BJ (cell line): Measurements from ENCODE around the gene AIMP1. TPM values are rescaled to one million over a fixed set of nuclear protein-coding genes. Genes with fewer than 3 reads are reported as not detected.

Experiments used
- CTCF ChIA-PET: fragments of 350-600 bp; formaldehyde crosslinking; extraction: SDS; loops from one replicate; lab custom pipeline; 2021; ENCODE audit warnings: antibody characterized with exemption, inconsistent platforms; lab: Yijun Ruan, JAX
- POLR2A ChIA-PET: fragments of 300-600 bp; sonication (Branson Sonifier 250); formaldehyde crosslinking; extraction: SDS; loops from one replicate; lab custom pipeline; 2021; ENCODE audit warnings: antibody characterized with exemption; lab: Charles Lee
- DNase-seq: peaks from one replicate; pipeline ENCODE4 v3.0.0-alpha.2; 2011; ENCODE audit warnings: low read depth
- H3K27me3 ChIP-seq: 2 replicates; pipeline ENCODE4 v1.6.0; 2011; ENCODE audit warnings: low read length; ENCODE audit not compliant: control insufficient read depth, insufficient read depth
- H3K36me3 ChIP-seq: 2 replicates; pipeline ENCODE4 v1.5.1; 2011; ENCODE audit warnings: low read length; ENCODE audit not compliant: control insufficient read depth, insufficient read depth
- H3K4me3 ChIP-seq: 2 replicates; pipeline ENCODE4 v1.5.1; 2011; ENCODE audit warnings: low read depth, mild to moderate bottlenecking, control low read depth, low read length
- polyA plus RNA-seq: library from polyadenylated mRNA; depleted of rRNA; stranded (reverse); fragments of >200 nt; gene quantifications from 2 replicates; pipeline ENCODE4 v1.2.3, GENCODE V29; 2011
- TF ChIP-seq, protein P1 (sequence below): IDR thresholded peaks from 2 replicates; pipeline ENCODE4 v1.5.1; 2011; ENCODE audit warnings: low read depth, mild to moderate bottlenecking, control low read depth, inconsistent platforms, low read length, moderate library complexity; ENCODE audit not compliant: insufficient read depth

AIMP1 gene
- polyA plus RNA-seq, 1 experiment = 10.8 TPM

DNA sequence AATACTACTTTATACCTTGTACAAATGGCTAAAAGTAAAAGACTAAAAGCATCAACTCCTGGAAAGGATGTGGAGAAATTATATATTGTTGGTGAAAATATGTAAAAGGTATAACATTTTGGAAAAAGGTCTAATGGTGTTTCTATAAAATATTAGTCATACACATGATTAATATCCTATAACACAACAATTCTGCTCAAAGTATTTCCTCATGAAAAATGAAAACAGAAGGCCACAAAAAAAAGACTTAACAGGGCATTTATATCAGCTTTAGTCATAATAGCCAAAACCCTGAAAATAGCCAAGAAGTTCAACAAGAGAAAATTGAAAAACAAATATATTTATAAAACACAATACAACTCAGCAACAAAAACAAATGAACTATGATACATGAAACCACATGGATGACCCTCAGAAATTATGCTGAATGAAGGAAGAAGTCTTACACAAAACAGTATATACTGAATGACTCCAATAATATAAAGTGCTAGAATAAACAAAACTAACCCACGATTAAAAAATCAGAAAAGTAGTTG, 39.1 kb upstream of the AIMP1 start:
- DNase-seq = no peak
- Histone ChIP-seq H3K4me3 (no peak overlapping the region), H3K36me3 (0 out of 2 replicates have a peak, but pooled peaks cover 1% of the 10 kb centered on the region), H3K27me3 (no peaks in the 10 kb centered on the region)
- CTCF ChIA-PET = no interaction called here
- TF ChIP-seq, protein P1, sequence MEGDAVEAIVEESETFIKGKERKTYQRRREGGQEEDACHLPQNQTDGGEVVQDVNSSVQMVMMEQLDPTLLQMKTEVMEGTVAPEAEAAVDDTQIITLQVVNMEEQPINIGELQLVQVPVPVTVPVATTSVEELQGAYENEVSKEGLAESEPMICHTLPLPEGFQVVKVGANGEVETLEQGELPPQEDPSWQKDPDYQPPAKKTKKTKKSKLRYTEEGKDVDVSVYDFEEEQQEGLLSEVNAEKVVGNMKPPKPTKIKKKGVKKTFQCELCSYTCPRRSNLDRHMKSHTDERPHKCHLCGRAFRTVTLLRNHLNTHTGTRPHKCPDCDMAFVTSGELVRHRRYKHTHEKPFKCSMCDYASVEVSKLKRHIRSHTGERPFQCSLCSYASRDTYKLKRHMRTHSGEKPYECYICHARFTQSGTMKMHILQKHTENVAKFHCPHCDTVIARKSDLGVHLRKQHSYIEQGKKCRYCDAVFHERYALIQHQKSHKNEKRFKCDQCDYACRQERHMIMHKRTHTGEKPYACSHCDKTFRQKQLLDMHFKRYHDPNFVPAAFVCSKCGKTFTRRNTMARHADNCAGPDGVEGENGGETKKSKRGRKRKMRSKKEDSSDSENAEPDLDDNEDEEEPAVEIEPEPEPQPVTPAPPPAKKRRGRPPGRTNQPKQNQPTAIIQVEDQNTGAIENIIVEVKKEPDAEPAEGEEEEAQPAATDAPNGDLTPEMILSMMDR = no peak
- POLR2A ChIA-PET = no interaction called here

GRCh38 chr4:106284227-106284626, 32.1 kb upstream of the AIMP1 start:
- POLR2A ChIA-PET = no interaction called here
- DNase-seq = no peak
- no peaks in the 10 kb centered on the region for H3K36me3 ChIP-seq
- no peaks in the 10 kb centered on the region for H3K27me3 ChIP-seq
- TF ChIP-seq, protein P1 = no peak
- no peak overlapping the region for H3K4me3 ChIP-seq
- CTCF ChIA-PET = no interaction called here

DNA sequence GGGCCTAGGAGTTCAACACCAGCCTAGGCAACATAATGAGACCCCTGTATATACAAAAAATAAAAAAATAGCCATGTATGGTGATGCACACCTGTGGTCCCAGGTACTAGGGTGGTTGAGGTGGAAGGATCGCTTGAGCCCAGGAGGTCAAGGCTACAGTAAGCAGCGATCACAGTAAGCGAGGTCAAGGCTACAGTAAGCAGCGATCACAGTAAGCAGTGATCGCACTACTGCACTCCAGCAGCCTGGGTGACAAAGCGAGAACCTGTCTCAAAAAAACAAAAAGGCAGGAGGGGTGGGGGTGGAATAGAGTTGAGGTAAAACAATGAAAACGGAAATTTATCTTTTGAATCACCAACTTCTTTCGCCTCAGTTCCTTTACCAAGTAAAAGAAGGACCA, 29.7 kb upstream of the AIMP1 start:
- POLR2A ChIA-PET = no interaction called here

GRCh38 chr4:106287353-106287969, 28.9 kb upstream of the AIMP1 start:
- no peak overlapping the region for H3K4me3 ChIP-seq
- DNase-seq = peak; percentile 60
- ChIA-PET CTCF (interaction anchor here (1.2 kb wide), 1 partner anchor 18 kb away, joined by 3 read pairs; no protein-coding TSS in a partner anchor), POLR2A (no interaction called here)
- H3K36me3 ChIP-seq = no peaks in the 10 kb centered on the region
- no peaks in the 10 kb centered on the region for H3K27me3 ChIP-seq
- TF ChIP-seq, protein P1 = no peak

More for the DNA sequence above, 29.7 kb upstream of the AIMP1 start:
- CTCF ChIA-PET = interaction anchor here (1.2 kb wide), 1 partner anchor 17 kb away, joined by 3 read pairs; no protein-coding TSS in a partner anchor
- DNase-seq = no peak
- H3K36me3 ChIP-seq = no peaks in the 10 kb centered on the region
- H3K27me3 ChIP-seq = no peaks in the 10 kb centered on the region
- TF ChIP-seq, protein P1 = no peak
- H3K4me3 ChIP-seq = no peak overlapping the region

DNA sequence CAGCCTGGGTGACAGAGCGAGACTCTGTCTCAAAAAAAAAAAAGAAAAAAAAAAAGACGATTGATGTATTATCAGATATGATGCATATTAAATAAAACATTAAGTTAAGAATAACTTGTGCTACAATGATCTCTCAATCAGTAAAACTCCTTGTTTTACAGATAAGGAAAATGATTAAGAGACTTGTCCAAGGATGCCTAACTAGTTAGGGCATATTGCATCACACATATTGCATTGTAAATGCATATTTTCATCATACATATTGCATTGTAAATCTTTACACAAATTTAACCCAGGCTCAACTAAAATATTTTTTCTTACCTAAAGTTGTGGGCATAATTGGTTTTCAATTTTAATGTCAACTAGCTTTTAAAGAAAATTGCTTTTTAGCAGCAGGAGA, 26.6 kb upstream of the AIMP1 start:
- H3K4me3 ChIP-seq = no peak overlapping the region
- peaks cover 3% of the 10 kb centered on the region for H3K36me3 ChIP-seq
- ChIA-PET CTCF (interaction anchor here (1.6 kb wide), 1 partner anchor 12 kb away, joined by 6 read pairs; no protein-coding TSS in a partner anchor), POLR2A (no interaction called here)
- no peak for DNase-seq
- TF ChIP-seq, protein P1 = no peak
- no peaks in the 10 kb centered on the region for H3K27me3 ChIP-seq
